A673 (cell line): ENCODE results near the gene CAPNS2.

Source experiments
- CTCF ChIP-seq: fragments of 300-800, 200-600 bp; sonication (generic); conservative IDR thresholded peaks from 2 replicates; pipeline ENCODE4 v1.5.1; 2017; ENCODE audit warnings: low read depth, mild to moderate bottlenecking, antibody characterized with exemption, low read length, moderate library complexity, mixed read lengths
- EZH2 ChIP-seq: fragments of 200-600 bp; sonication (generic); IDR thresholded peaks from 2 replicates; pipeline ENCODE4 v1.6.1; 2017; ENCODE audit warnings: borderline replicate concordance, low read depth, mild to moderate bottlenecking, mixed read lengths, antibody characterized with exemption, low read length; ENCODE audit not compliant: poor library complexity, severe bottlenecking

GRCh38 chr16:55575496-55575895, 9.0 kb downstream of the CAPNS2 start:
- TF ChIP-seq EZH2, result no peak
- no peak for TF ChIP-seq CTCF
